ENCODE measurements around the gene MYO1B. TPM values are rescaled to one million over a fixed set of nuclear protein-coding genes. Genes with fewer than 3 reads are reported as not detected.

Gene MYO1B
- polyA plus RNA-seq, 3 donors = 0.01 TPM; not detected in 2

GRCh38 chr2:191246820-191247380 is 1.7 kb downstream of the MYO1B start:
- peaks cover 12% of the 10 kb centered on the region for H3K4me1 Mint-ChIP-seq
- H3K4me1 ChIP-seq (ENCODE audit: control insufficient read depth in 1 of 2, insufficient read depth in 2 of 2, low read length in 2 of 2) = peaks cover 7 to 15% of the 10 kb centered on the region in 2 donors
- WGBS (ENCODE audit: insufficient coverage) = 90% methylated on average over 4 of the region's 6 CpGs
- H3K27ac ChIP-seq (ENCODE audit: low read depth in 1 of 2, low read length in 2 of 2) = no peak overlapping the region
- TF ChIP-seq CTCF (IDR thresholded peaks at IDR 0.05) = no peak
- H4K20me1 ChIP-seq (ENCODE audit: insufficient read depth, low read length) = no peaks in the 10 kb centered on the region
- H3K27me3 ChIP-seq (ENCODE audit: control insufficient read depth in 2 of 2, insufficient read depth in 2 of 2, low read length in 2 of 2) = peaks cover 32 to 45% of the 10 kb centered on the region in 2 donors
- H3K4me3 Mint-ChIP-seq = peak overlapping the region in 1 of 2 donors; percentile 85
- no peaks in the 10 kb centered on the region for H3K36me3 ChIP-seq (replicated peaks in 1 of 2; ENCODE audit: control insufficient read depth in 1 of 2, insufficient read depth in 2 of 2, low read length in 2 of 2)
- H2AFZ ChIP-seq (ENCODE audit: insufficient read depth, low read depth, low read length, poor library complexity, severe bottlenecking) = no peak overlapping the region
- no peak overlapping the region for H3K9ac ChIP-seq (ENCODE audit: insufficient read depth, low read length, poor library complexity, severe bottlenecking)
- H3K27me3 Mint-ChIP-seq (ENCODE audit: low read depth in 3 of 3) = peaks cover 38 to 45% (median 38%) of the 10 kb centered on the region in 3 donors
- intact Hi-C loops (cut with micrococcal nuclease) = no loop called here
- no peaks in the 10 kb centered on the region for H3K36me3 Mint-ChIP-seq
- H3K79me2 ChIP-seq (ENCODE audit: insufficient read depth, low read length) = no peaks in the 10 kb centered on the region
- H3K27ac Mint-ChIP-seq = no peak overlapping the region
- H3K9me3 Mint-ChIP-seq = peaks cover 0 to 11% (median 8%) of the 10 kb centered on the region in 7 donors
- no peak overlapping the region for H3K4me2 ChIP-seq (replicated peaks; ENCODE audit: extremely low read depth, low read length, poor library complexity, severe bottlenecking)
- peaks cover 4 to 10% of the 10 kb centered on the region in 2 donors for H3K9me3 ChIP-seq (replicated peaks in 1 of 2; ENCODE audit: control insufficient read depth in 1 of 2, insufficient read depth in 1 of 2, low read length in 2 of 2)
- no peak for DNase-seq
- H3K4me3 ChIP-seq (replicated peaks in 1 of 3; ENCODE audit: low read depth in 2 of 3, low read length in 3 of 3) = no peak overlapping the region

- peaks cover 12% of the 10 kb centered on the region for H3K4me1 Mint-ChIP-seq
- no peak overlapping the region for H3K9ac ChIP-seq (ENCODE audit: insufficient read depth, low read length, poor library complexity, severe bottlenecking)
Observed at GRCh38 chr2:191247381-191248057, 2.3 kb downstream of the MYO1B start.

More at GRCh38 chr2:191247381-191248057, 2.3 kb downstream of the MYO1B start:
- H3K27ac ChIP-seq (ENCODE audit: low read depth in 1 of 2, low read length in 2 of 2) = no peak overlapping the region
- 60% methylated on average over 1 of the region's 5 CpGs for WGBS (ENCODE audit: insufficient coverage)
- DNase-seq = no peak
- H3K36me3 Mint-ChIP-seq = no peaks in the 10 kb centered on the region
- H3K36me3 ChIP-seq (replicated peaks in 1 of 2; ENCODE audit: control insufficient read depth in 1 of 2, insufficient read depth in 2 of 2, low read length in 2 of 2) = no peaks in the 10 kb centered on the region
- H2AFZ ChIP-seq (ENCODE audit: insufficient read depth, low read depth, low read length, poor library complexity, severe bottlenecking) = no peak overlapping the region
- H3K4me1 ChIP-seq (ENCODE audit: control insufficient read depth in 1 of 2, insufficient read depth in 2 of 2, low read length in 2 of 2) = peaks cover 7 to 15% of the 10 kb centered on the region in 2 donors
- H3K4me2 ChIP-seq (replicated peaks; ENCODE audit: extremely low read depth, low read length, poor library complexity, severe bottlenecking) = no peak overlapping the region
- H4K20me1 ChIP-seq (ENCODE audit: insufficient read depth, low read length) = no peaks in the 10 kb centered on the region
- peak overlapping the region in 1 of 2 donors; percentile 85 for H3K4me3 Mint-ChIP-seq
- H3K27me3 ChIP-seq (ENCODE audit: control insufficient read depth in 2 of 2, insufficient read depth in 2 of 2, low read length in 2 of 2) = peaks cover 32 to 45% of the 10 kb centered on the region in 2 donors
- H3K79me2 ChIP-seq (ENCODE audit: insufficient read depth, low read length) = no peaks in the 10 kb centered on the region
- H3K9me3 Mint-ChIP-seq = peaks cover 0 to 11% (median 8%) of the 10 kb centered on the region in 7 donors
- H3K9me3 ChIP-seq (replicated peaks in 1 of 2; ENCODE audit: control insufficient read depth in 1 of 2, insufficient read depth in 1 of 2, low read length in 2 of 2) = peaks cover 4 to 10% of the 10 kb centered on the region in 2 donors
- intact Hi-C loops (cut with micrococcal nuclease) = no loop called here
- no peak overlapping the region for H3K4me3 ChIP-seq (replicated peaks in 1 of 3; ENCODE audit: low read depth in 2 of 3, low read length in 3 of 3)
- H3K27me3 Mint-ChIP-seq (ENCODE audit: low read depth in 3 of 3) = peaks cover 38 to 43% (median 38%) of the 10 kb centered on the region in 3 donors
- TF ChIP-seq CTCF (IDR thresholded peaks at IDR 0.05) = no peak
- H3K27ac Mint-ChIP-seq = no peak overlapping the region

All from CD14-positive monocyte (primary cell).